ENCODE measurements around the gene MCHR1. TPM values are rescaled to one million over a fixed set of nuclear protein-coding genes. Genes with fewer than 3 reads are reported as not detected.

The MCHR1 gene
- total RNA-seq (2021; ENCODE audit: unreplicated experiment) (not detected), Bru-seq, nascent RNA (not detected), BruChase-seq, experiment 1, labeled RNA remaining after a 6-hour chase (percentile 24 among the genes with signal in this experiment), BruChase-seq, experiment 2, labeled RNA remaining after a 2-hour chase (not detected)
- not detected in 2 replicates for polyA plus RNA-seq (2012)
- long read RNA-seq: 0 reads

GRCh38 chr22:40679249-40679963 lies at the start of gene MCHR1:
MCHR1 (plus strand) TSS chr22:40679484; CDS start chr22:40679653, 169 bp downstream.
- Histone ChIP-seq H3K79me2 (ENCODE audit: insufficient read depth, low read length) (no peaks in the 10 kb centered on the region), H3K4me1 (ENCODE audit: control insufficient read depth in 1 of 2, insufficient read depth in 2 of 2, low read length in 2 of 2) (peaks cover 0 to 11% of the 10 kb centered on the region in 2 experiments; a peak in 3 of 4 replicates), H2AFZ (ENCODE audit: low read depth, low read length, poor library complexity, severe bottlenecking) (no peak within 1 kb of the TSS), H3K9me3 (ENCODE audit: control insufficient read depth in 1 of 2, insufficient read depth in 1 of 2, low read depth in 1 of 2, low read length in 2 of 2) (no peaks in the 10 kb centered on the region), H4K20me1 (ENCODE audit: insufficient read depth) (no peaks in the 10 kb centered on the region), H3K4me2 (ENCODE audit: low read length) (no peak within 1 kb of the TSS), H3K9ac (ENCODE audit: low read length) (no peak within 1 kb of the TSS), H3K9me2 (ENCODE audit: insufficient read depth) (no peaks in the 10 kb centered on the region), H3K27me3 (ENCODE audit: insufficient read depth, low read length) (peaks cover 12% of the 10 kb centered on the region; the same call in 1 of the 2 replicates), H3K36me3 (ENCODE audit: control insufficient read depth in 1 of 2, insufficient read depth in 2 of 2, low read length in 2 of 2) (no peaks in the 10 kb centered on the region), H3K27ac (ENCODE audit: low read depth, low read length) (no peak within 1 kb of the TSS), H3K4me3 (replicated peaks in 1 of 2; ENCODE audit: low read depth in 1 of 2, low read length in 2 of 2) (no peak within 1 kb of the TSS)
- DNase-seq (ENCODE audit: low read depth, low spot score): no peak
- CTCF ChIA-PET: interaction anchor here (0.8 kb wide), 1 partner anchor 81 kb away, joined by 7 read pairs; no protein-coding TSS in a partner anchor
- intact Hi-C loops (cut with micrococcal nuclease): no loop called here
- RAD21 ChIA-PET (ENCODE audit: low non-redundant PET in 1 of 2, low total read pairs in 2 of 2, uncharacterized antibody in 2 of 2, unreplicated experiment in 2 of 2): no interaction called here
- TF ChIP-seq SRF (IDR thresholded peaks at IDR 0.05; ENCODE audit: low read depth): no peak
- TF ChIP-seq SIN3A (IDR thresholded peaks at IDR 0.05; ENCODE audit: low read depth): no peak
- TF ChIP-seq EGR1 (IDR thresholded peaks at IDR 0.05; ENCODE audit: low read depth): no peak
- no peak for TF ChIP-seq CTCF (IDR thresholded peaks at IDR 0.05 in 2 of 3, conservative IDR thresholded peaks at IDR 0.05 in 1 of 3; ENCODE audit: borderline replicate concordance in 1 of 3, insufficient read depth in 1 of 3, low read depth in 2 of 3, low read length in 2 of 3)
- TF ChIP-seq, protein P1, sequence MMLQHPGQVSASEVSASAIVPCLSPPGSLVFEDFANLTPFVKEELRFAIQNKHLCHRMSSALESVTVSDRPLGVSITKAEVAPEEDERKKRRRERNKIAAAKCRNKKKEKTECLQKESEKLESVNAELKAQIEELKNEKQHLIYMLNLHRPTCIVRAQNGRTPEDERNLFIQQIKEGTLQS (IDR thresholded peaks at IDR 0.05): no peak
- no peak for TF ChIP-seq YY1 (IDR thresholded peaks at IDR 0.05; ENCODE audit: extremely low read depth, insufficient replicate concordance, low read depth, low read length)
- no peak for TF ChIP-seq POLR2AphosphoS5 (IDR thresholded peaks at IDR 0.05; ENCODE audit: low read depth, low read length)
- TF ChIP-seq JUND (IDR thresholded peaks at IDR 0.05): no peak
- TF ChIP-seq FOSL1 (IDR thresholded peaks at IDR 0.05; ENCODE audit: low read depth): no peak
- TF ChIP-seq EZH2 (IDR thresholded peaks at IDR 0.05): no peak
- TF ChIP-seq SP1 (IDR thresholded peaks at IDR 0.05; ENCODE audit: low read depth): no peak
- no peak for TF ChIP-seq ELF1 (IDR thresholded peaks at IDR 0.05; ENCODE audit: borderline replicate concordance, low read depth)
- TF ChIP-seq, protein P2, sequence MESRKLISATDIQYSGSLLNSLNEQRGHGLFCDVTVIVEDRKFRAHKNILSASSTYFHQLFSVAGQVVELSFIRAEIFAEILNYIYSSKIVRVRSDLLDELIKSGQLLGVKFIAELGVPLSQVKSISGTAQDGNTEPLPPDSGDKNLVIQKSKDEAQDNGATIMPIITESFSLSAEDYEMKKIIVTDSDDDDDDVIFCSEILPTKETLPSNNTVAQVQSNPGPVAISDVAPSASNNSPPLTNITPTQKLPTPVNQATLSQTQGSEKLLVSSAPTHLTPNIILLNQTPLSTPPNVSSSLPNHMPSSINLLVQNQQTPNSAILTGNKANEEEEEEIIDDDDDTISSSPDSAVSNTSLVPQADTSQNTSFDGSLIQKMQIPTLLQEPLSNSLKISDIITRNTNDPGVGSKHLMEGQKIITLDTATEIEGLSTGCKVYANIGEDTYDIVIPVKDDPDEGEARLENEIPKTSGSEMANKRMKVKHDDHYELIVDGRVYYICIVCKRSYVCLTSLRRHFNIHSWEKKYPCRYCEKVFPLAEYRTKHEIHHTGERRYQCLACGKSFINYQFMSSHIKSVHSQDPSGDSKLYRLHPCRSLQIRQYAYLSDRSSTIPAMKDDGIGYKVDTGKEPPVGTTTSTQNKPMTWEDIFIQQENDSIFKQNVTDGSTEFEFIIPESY (IDR thresholded peaks at IDR 0.05; ENCODE audit: extremely low read depth, insufficient replicate concordance, low read length): no peak
- no peak for TF ChIP-seq EZH2phosphoT487 (IDR thresholded peaks at IDR 0.05; ENCODE audit: borderline replicate concordance)
- TF ChIP-seq RAD21 (IDR thresholded peaks at IDR 0.05; ENCODE audit: low read depth): no peak
- no peak for TF ChIP-seq TCF7L2 (IDR thresholded peaks at IDR 0.05; ENCODE audit: borderline replicate concordance, extremely low read depth, insufficient read depth, insufficient read length)
- no peak for TF ChIP-seq CEBPB (IDR thresholded peaks at IDR 0.05; ENCODE audit: low read depth)
- ATAC-seq: no peak
- POLR2A ChIA-PET: no interaction called here
- no TSS peak for BruUV-seq (replicated peaks)
